IMR-90 (cell line): Measurements from ENCODE around the gene SLC2A8.

Source experiments
- BHLHE40 ChIP-seq: fragments of 150-350 bp; IDR thresholded peaks from 2 replicates; pipeline ENCODE4 v1.6.1; 2016; ENCODE audit warnings: mild to moderate bottlenecking, low read depth, low read length
- CEBPB ChIP-seq: IDR thresholded peaks from 2 replicates; pipeline ENCODE4 v1.6.1; 2012; ENCODE audit warnings: low read depth, low read length, improper control_type of control experiment
- CHD1 ChIP-seq: IDR thresholded peaks from 2 replicates; pipeline ENCODE4 v1.6.1; 2012; ENCODE audit warnings: low read depth, low read length, improper control_type of control experiment
- FOS ChIP-seq: fragments of 150-350 bp; IDR thresholded peaks from 2 replicates; pipeline ENCODE4 v1.6.1; 2016; ENCODE audit warnings: low read depth, low read length
- MAFK ChIP-seq: IDR thresholded peaks from 2 replicates; pipeline ENCODE4 v1.6.1; 2012; ENCODE audit warnings: low read depth, low read length, improper control_type of control experiment
- MXI1 ChIP-seq: IDR thresholded peaks from 2 replicates; pipeline ENCODE4 v1.6.1; 2012; ENCODE audit warnings: low read depth, mild to moderate bottlenecking, low read length, moderate library complexity, borderline replicate concordance
- POLR2A ChIP-seq: IDR thresholded peaks from 2 replicates; pipeline ENCODE4 v1.6.1; 2012; ENCODE audit warnings: mild to moderate bottlenecking, low read depth, low read length
- RAD21 ChIP-seq: IDR thresholded peaks from 2 replicates; pipeline ENCODE4 v1.6.1; 2012; ENCODE audit warnings: low read length, improper control_type of control experiment
- RCOR1 ChIP-seq: IDR thresholded peaks from 2 replicates; pipeline ENCODE4 v1.6.1; 2012; ENCODE audit warnings: mild to moderate bottlenecking, low read length, improper control_type of control experiment; ENCODE audit not compliant: insufficient replicate concordance
- SMC3 ChIP-seq: fragments of 150-350 bp; IDR thresholded peaks from 2 replicates; pipeline ENCODE4 v1.6.1; 2016; ENCODE audit warnings: low read depth, mild to moderate bottlenecking, antibody characterized with exemption, low read length, moderate library complexity
- TF ChIP-seq, protein P1 (sequence below): conservative IDR thresholded peaks from 2 replicates; pipeline ENCODE4 v1.5.1; 2012; ENCODE audit warnings: mild to moderate bottlenecking, low read depth, low read length, improper control_type of control experiment
- TF ChIP-seq, protein P2 (sequence below): fragments of 150-350 bp; IDR thresholded peaks from 2 replicates; pipeline ENCODE4 v1.6.1; 2017; ENCODE audit warnings: mild to moderate bottlenecking, antibody characterized with exemption, low read length, low read depth
- TF ChIP-seq, protein P3 (sequence below): fragments of 150-350 bp; IDR thresholded peaks from 2 replicates; pipeline ENCODE4 v1.6.1; 2016; ENCODE audit warnings: low read depth, mild to moderate bottlenecking, low read length, moderate library complexity, borderline replicate concordance

DNA sequence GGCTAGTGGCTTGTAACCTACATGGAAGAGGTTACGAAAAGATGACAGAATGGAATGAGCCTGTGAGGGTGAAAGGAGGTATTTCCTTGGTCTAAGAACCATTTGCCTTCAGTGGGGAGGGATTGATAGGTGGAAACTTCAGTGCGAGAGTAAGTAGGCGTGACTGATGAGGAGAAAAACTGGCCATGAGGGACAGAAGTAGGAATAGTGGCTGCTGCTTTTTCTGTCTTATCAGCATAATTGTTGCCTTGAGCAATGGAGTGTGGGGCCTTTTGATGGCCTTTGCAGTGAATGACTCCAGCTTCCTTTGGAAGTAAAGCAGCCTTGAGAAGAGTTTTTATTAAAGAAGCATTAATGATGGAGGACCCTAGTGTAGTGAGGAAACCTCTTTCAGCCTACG, 18.2 kb downstream of the SLC2A8 start:
- no peak for TF ChIP-seq POLR2A
- TF ChIP-seq RAD21: no peak
- TF ChIP-seq RCOR1: no peak
- TF ChIP-seq, protein P1, sequence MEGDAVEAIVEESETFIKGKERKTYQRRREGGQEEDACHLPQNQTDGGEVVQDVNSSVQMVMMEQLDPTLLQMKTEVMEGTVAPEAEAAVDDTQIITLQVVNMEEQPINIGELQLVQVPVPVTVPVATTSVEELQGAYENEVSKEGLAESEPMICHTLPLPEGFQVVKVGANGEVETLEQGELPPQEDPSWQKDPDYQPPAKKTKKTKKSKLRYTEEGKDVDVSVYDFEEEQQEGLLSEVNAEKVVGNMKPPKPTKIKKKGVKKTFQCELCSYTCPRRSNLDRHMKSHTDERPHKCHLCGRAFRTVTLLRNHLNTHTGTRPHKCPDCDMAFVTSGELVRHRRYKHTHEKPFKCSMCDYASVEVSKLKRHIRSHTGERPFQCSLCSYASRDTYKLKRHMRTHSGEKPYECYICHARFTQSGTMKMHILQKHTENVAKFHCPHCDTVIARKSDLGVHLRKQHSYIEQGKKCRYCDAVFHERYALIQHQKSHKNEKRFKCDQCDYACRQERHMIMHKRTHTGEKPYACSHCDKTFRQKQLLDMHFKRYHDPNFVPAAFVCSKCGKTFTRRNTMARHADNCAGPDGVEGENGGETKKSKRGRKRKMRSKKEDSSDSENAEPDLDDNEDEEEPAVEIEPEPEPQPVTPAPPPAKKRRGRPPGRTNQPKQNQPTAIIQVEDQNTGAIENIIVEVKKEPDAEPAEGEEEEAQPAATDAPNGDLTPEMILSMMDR: no peak
- TF ChIP-seq MAFK: peak; percentile 80
- TF ChIP-seq CHD1: no peak
- no peak for TF ChIP-seq BHLHE40
- TF ChIP-seq FOS: no peak
- no peak for TF ChIP-seq SMC3
- TF ChIP-seq, protein P2, sequence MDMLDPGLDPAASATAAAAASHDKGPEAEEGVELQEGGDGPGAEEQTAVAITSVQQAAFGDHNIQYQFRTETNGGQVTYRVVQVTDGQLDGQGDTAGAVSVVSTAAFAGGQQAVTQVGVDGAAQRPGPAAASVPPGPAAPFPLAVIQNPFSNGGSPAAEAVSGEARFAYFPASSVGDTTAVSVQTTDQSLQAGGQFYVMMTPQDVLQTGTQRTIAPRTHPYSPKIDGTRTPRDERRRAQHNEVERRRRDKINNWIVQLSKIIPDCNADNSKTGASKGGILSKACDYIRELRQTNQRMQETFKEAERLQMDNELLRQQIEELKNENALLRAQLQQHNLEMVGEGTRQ: no peak
- TF ChIP-seq, protein P3, sequence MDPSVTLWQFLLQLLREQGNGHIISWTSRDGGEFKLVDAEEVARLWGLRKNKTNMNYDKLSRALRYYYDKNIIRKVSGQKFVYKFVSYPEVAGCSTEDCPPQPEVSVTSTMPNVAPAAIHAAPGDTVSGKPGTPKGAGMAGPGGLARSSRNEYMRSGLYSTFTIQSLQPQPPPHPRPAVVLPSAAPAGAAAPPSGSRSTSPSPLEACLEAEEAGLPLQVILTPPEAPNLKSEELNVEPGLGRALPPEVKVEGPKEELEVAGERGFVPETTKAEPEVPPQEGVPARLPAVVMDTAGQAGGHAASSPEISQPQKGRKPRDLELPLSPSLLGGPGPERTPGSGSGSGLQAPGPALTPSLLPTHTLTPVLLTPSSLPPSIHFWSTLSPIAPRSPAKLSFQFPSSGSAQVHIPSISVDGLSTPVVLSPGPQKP: no peak
- TF ChIP-seq MXI1: no peak
- TF ChIP-seq CEBPB: no peak
